Esophagus squamous epithelium (tissue), 5 donors: ENCODE results near the gene SPG21. TPM values are rescaled to one million over a fixed set of nuclear protein-coding genes. Genes with fewer than 3 reads are reported as not detected.

Source experiments
- DNase-seq: peaks from one replicate; lab custom pipeline; 2025; lab: John Stamatoyannopoulos, UW
- H3K27ac ChIP-seq, 4 donors: fragments of 200-600 bp; sonication (generic); one replicate each; pipeline ENCODE4 v1.5.1; 2016 to 2019; ENCODE audit warnings: mild to moderate bottlenecking in 1 of 4
- H3K27me3 ChIP-seq, 4 donors: fragments of 200-600 bp; sonication (generic); 1 replicate in 3 of 4; 2 replicates in 1 of 4; pipeline versions ENCODE4 v1.5.1 to v1.6.0; 2017 to 2021; ENCODE audit warnings: antibody characterized with exemption in 1 of 4
- H3K36me3 ChIP-seq, 3 donors: fragments of 200-600 bp; sonication (generic); one replicate each; pipeline ENCODE4 v1.5.1; 2016 to 2019
- H3K4me1 ChIP-seq, 3 donors: fragments of 200-600 bp; sonication (generic); one replicate each; pipeline ENCODE4 v1.5.1; 2017 to 2019
- H3K4me3 ChIP-seq, 4 donors: fragments of 200-600 bp; sonication (generic); 1 replicate in 3 of 4; 2 replicates in 1 of 4; pipeline ENCODE4 v1.5.1; 2016 to 2019; ENCODE audit warnings: mild to moderate bottlenecking in 2 of 4, moderate library complexity in 1 of 4
- H3K9me3 ChIP-seq, 3 donors: fragments of 200-600 bp; sonication (generic); one replicate each; pipeline ENCODE4 v1.5.1; 2016 to 2019
- CTCF ChIP-seq, 6 experiments: fragments of 450-650 bp in 4 of 6; fragments of 200-600 bp in 2 of 6; sonication (generic) in 2 of 6; IDR thresholded peaks; one replicate each; pipeline ENCODE4 v1.5.1; 2016 to 2019; ENCODE audit warnings: antibody characterized with exemption in 6 of 6, mild to moderate bottlenecking in 4 of 6, moderate library complexity in 4 of 6
- POLR2A ChIP-seq, 4 donors: fragments of 450-650 bp; IDR thresholded peaks; one replicate each; pipeline ENCODE4 v1.6.1; 2017; ENCODE audit warnings: antibody characterized with exemption in 4 of 4, mild to moderate bottlenecking in 4 of 4, moderate library complexity in 3 of 4
- WGBS, 2 donors: methylation state at CpG; one replicate each; pipeline ENCODE4 v1.1.5; 2018; 5-methylcytosine and 5-hydroxymethylcytosine counted together
- intact Hi-C: fragments of 100-400 bp; cut with DNase I; formaldehyde crosslinking; loops from one replicate; pipeline ENCODE4 v1.15.0; 2022
- total RNA-seq, 4 donors: library from RNA; depleted of rRNA; stranded (reverse); fragments of >200 nt; gene quantifications; one replicate each; pipeline ENCODE4 v1.1.0, GENCODE V29; 2016
- donor health status: DM: yes; HTN: yes; CAD: no.

The SPG21 gene
- total RNA-seq, 4 donors from 2014 or later, result 41.3 to 67.3 (median 59.6) TPM

DNA sequence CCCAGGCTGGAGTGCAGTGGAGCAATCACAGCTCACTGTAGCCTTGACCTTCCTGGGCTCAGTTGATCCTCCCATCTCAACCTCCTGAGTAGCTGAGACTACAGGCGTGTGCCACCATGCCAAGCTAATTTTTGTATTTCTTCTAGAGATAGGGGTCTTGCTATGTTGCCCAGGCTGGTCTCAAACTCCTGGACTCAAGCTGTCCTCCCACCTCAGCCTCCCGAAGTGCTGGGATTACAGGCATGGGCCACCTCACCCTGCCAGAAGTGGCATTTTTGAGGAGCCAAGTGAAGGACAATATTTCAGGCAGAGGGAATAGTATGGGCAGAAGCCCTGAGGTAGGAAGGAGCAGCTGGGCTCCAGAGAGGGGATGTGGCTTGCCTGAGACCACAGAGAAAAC is 73.3 kb downstream of the SPG21 start:
- no peaks in the 10 kb centered on the region for H3K36me3 ChIP-seq
- H3K4me1 ChIP-seq, result peaks cover under 1 to 22% (median 10%) of the 10 kb centered on the region in 3 donors
- intact Hi-C loops, result no loop called here
- no peak for TF ChIP-seq CTCF (IDR thresholded peaks at IDR 0.05)
- no peak for TF ChIP-seq POLR2A (IDR thresholded peaks at IDR 0.05)
- no peak for DNase-seq
- H3K9me3 ChIP-seq, result no peaks in the 10 kb centered on the region
- H3K27ac ChIP-seq, result no peak overlapping the region
- no peaks in the 10 kb centered on the region for H3K27me3 ChIP-seq
- 89 to 90% methylated on average over 1 to 2 of the region's 2 CpGs for WGBS, 2 donors
- H3K4me3 ChIP-seq, result no peak overlapping the region

DNA sequence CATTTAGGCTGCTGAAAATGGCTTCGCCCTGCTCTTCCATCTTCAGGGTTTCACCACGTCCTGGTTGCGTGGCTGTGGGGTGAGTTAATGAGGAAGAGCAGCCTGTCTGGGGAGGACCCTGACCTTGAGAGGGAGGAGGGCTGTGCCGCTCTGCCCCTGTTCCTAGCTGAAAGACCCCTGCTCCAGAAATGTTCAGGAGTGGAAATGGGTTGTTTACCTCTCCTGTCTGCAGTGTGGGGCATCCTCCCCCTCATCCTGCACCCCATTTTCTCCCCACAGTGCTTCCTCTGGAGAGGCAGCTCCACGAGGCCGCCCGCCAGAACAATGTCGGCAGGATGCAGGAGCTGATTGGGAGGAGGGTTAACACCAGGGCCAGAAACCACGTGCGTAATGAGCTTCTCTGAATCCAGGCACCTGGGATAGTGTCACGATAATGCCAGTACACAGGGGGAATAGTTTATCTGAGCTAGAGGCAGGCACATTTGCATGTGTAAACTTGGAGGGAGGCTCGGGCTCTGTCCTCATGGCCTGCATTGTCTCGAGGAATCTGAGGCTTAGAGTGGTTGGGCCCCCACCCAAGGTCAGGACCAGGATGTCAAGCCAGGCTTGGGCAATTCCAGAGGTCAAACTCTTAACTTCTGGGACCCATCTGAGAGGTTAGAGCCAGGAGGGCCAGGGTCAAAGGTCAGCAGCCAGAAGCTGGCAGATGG is 74.0 kb downstream of the SPG21 start:
- Histone ChIP-seq H3K27me3 (no peaks in the 10 kb centered on the region), H3K27ac (no peak overlapping the region), H3K4me3 (no peak overlapping the region), H3K9me3 (no peaks in the 10 kb centered on the region), H3K36me3 (no peaks in the 10 kb centered on the region), H3K4me1 (peaks cover 4 to 23% (median 12%) of the 10 kb centered on the region in 3 donors)
- TF ChIP-seq POLR2A (IDR thresholded peaks at IDR 0.05), result no peak
- WGBS, 2 donors, result 66 to 71% methylated on average over 7 to 10 of the region's 13 CpGs
- no peak for DNase-seq
- intact Hi-C loops, result no loop called here

Other genes starting within 250 kb of the SPG21 start
- gene RBPMS2, start 214.3 kb downstream of the SPG21 start, total RNA-seq, result 1 to 10 TPM in 2 of 4 donors, under 1 TPM in 1, not detected in 1; 0.75 to 5.0 (median 1.3) TPM
- gene PIF1, start 164.3 kb downstream of the SPG21 start, total RNA-seq, result 10 to 100 TPM in 1 of 4 donors, 1 to 10 TPM in 3; 1.8 to 17.5 (median 3.8) TPM
- gene PLEKHO2, start 148.0 kb downstream of the SPG21 start, total RNA-seq, result 10 to 100 TPM in 1 of 4 donors, 1 to 10 TPM in 3; 5.6 to 18.3 (median 7.2) TPM
- 1 to 10 TPM in 3 of 4 donors, under 1 TPM in 1; 0.45 to 7.8 (median 2.4) TPM for gene ANKDD1A, start 78.0 kb downstream of the SPG21 start, total RNA-seq
- 10 to 100 TPM; 12.8 to 21.0 (median 17.8) TPM for gene MTFMT, start 39.7 kb upstream of the SPG21 start, total RNA-seq
- not detected for gene SLC51B, start 55.5 kb upstream of the SPG21 start, total RNA-seq
- gene RASL12, start 78.1 kb upstream of the SPG21 start, total RNA-seq, result 10 to 100 TPM in 2 of 4 donors, 1 to 10 TPM in 2; 2.8 to 32.4 (median 8.9) TPM
- gene KBTBD13, start 86.8 kb upstream of the SPG21 start, total RNA-seq, result not detected
- 1 to 10 TPM; 1.6 to 6.3 (median 2.0) TPM for gene UBAP1L, start 125.3 kb upstream of the SPG21 start, total RNA-seq
- gene PDCD7, start 143.9 kb upstream of the SPG21 start, total RNA-seq, result 10 to 100 TPM; 12.1 to 20.8 (median 16.6) TPM
- 10 to 100 TPM; 51.0 to 57.4 (median 54.1) TPM for gene CLPX, start 195.4 kb upstream of the SPG21 start, total RNA-seq
- gene CILP, start 221.6 kb upstream of the SPG21 start, total RNA-seq, result 10 to 100 TPM in 1 of 4 donors, 1 to 10 TPM in 3; 2.5 to 78.0 (median 5.5) TPM